HG02973 (cell line): ENCODE measurements around the gene TMEM178B.
"Not testable (repeated sequence)": the region's sequence is repeated elsewhere in the genome, so short reads cannot be mapped to it uniquely, and the experiment has no call there.

ENCODE experiments used
- ATAC-seq: cut with Tn5 transposase; IDR thresholded peaks from one replicate; pipeline ENCODE4 v1.9.1; 2021; ENCODE audit warnings: moderate library complexity; ENCODE audit not compliant: unreplicated experiment

TMEM178B gene

DNA sequence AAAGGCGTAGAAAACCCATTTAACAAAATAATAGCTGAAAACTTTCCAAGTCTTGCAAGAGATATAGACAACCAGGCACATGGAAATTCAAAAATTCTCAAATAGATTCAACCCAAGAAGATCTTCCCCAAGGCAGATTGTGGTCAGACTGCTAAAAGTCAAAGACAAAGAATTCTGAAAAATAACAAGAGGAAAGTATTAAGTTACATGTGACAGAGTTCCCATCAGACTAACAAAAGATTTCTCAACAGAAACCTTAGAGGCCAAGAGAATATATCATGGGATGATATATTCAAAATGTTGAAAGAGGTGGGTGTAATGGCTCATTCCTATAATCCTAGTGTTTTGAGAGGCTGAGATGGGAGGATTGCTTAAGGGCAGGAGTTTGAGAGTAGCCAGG is 59.8 kb downstream of the TMEM178B start:
- no peak for ATAC-seq

- ATAC-seq, result no peak
Observed at GRCh38 chr7:141142058-141142457, 68.2 kb downstream of the TMEM178B start.

- no peak for ATAC-seq
Observed at GRCh38 chr7:141144921-141145629, 71.2 kb downstream of the TMEM178B start.

DNA sequence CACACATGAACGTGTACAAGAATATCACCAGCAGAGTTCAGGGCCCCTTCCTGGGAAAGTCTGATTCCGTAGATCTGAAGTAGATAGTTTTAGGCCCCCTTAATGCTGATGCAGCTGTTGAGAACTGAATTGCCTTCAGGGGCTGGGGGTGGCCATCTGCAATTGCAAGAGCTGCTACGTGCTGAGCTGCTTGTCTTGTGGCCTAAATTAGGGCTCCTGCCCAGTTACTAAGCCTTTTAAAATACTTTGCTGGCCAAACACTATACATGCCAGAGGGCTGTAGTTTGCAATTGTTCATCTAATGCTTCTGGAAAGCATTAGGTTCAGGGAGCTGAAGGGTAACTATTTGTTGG is 71.7 kb downstream of the TMEM178B start:
- ATAC-seq, result no peak

GRCh38 chr7:141147482-141147881 is 73.6 kb downstream of the TMEM178B start:
- no peak for ATAC-seq

- ATAC-seq, result no peak
Observed at GRCh38 chr7:141150465-141150864, 76.6 kb downstream of the TMEM178B start.

DNA sequence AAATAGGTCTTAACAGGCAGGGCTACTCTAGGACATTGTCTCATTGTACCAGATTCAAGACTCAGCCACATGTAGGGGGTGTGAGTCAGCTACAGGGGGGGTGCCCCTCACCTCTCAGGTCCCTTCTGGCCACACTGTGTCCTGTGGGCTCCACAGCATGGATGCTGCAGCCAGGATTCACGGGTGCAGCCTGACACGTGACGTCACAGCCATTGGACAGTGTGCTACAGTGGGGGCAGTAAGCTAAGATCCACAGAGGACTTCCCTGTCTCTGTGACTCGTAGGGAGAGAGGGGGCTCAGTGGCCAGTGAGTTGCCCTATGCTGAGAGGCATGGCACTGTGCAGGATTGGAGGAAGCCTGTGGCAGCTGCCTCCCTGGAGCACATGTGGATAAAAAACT is 77.9 kb downstream of the TMEM178B start:
- no peak for ATAC-seq

GRCh38 chr7:141153231-141153630 is 79.4 kb downstream of the TMEM178B start:
- ATAC-seq, result no peak

- no peak for ATAC-seq
Observed at GRCh38 chr7:141154131-141154732, 80.4 kb downstream of the TMEM178B start.

DNA sequence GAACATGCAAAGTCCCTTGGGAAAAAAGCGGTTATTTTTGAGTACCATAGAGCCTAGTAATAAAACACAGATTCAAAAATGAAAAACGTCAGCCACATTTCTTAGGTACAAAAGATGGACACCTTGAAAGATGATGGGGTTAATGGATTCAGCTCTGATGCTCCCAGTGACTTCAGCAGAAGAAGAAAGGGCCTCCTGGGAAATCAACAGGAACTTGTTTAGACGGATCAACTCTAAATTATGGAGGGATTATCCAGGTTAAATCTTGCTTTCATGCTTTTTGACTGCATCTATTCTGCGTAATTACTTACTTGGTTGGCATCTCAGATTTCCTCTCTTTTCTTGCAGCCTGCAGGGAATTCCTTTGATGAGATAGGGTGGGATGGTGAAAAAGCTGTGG is 82.5 kb downstream of the TMEM178B start:
- no peak for ATAC-seq

DNA sequence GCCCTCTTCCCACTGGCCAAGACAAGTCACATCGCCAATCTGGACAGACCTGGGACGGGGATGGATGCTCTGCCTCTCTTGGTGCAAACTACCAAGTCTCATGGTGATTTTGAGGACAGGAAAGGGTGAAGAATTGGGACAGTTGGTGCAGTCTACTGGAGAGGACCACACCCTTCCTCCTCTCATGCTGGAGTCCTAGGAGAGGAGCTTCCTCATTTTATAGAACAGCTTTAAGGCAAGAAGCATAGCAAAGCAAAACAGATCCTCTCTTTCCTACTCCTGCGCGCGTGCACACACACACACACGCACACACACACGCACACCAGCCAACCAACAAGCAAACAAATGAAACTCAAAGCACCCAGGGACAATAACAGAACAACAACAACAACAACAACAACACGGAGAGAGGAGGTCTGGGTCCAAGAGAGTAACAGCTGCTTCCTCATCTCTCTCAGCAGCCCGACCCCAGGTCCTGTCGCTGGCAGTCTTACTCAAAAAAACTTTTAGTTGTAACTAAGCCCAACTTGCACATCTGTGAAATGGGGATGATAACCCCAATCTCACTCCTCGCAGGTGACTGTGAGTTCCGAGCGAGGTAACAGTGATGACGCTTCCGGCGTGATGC is 83.4 kb downstream of the TMEM178B start:
- no peak for ATAC-seq

DNA sequence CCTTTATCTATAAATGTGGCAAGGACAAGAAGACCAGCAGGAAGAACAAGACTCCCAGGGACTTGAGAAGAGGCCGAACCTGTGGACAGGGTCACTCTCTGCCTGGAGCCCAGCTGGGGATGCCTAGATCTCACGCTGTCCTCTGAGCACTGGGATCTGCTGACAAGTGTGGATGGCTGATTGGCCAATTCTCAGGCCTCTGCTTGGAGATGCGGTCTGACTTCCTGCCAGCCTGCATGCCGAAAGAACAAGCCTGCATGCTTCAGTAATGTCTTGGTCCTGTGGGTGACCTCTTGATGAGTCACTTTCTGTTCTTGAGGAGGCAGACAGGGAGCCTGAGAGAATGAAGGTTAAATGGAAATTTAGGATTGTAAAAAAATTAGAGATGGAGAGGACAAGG is 84.7 kb downstream of the TMEM178B start:
- ATAC-seq, result no peak

DNA sequence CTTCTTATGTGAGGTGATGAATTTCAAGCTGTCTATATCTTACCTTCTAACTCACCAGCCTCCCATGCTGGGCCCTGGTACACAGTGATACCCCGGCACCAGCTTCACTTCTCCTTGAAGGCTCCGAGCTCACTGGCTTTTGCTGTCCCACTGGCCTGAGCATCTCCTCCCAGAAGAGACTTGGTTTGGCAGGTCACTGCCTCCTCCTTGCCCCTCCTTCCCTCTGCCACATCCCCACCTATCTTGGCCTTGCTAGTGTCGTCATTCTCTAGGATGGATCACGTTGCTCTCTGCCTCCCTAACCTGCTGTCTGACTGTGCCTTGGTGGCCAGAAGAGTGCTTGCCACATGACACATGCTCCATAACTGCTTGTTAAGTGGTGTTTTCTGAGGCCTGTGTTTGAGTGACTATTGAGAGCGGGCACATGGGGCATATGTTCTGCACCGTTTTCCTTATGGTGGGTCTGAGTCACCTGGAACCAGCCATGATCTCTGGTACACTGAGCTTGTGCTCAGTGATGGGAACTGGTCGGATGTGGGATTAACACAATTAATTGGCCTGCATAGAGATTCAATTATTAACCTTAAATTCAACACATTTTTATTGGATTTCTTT is 86.5 kb downstream of the TMEM178B start:
- ATAC-seq, result no peak

- ATAC-seq, result no peak
Observed at GRCh38 chr7:141161550-141162535, 88.0 kb downstream of the TMEM178B start.

DNA sequence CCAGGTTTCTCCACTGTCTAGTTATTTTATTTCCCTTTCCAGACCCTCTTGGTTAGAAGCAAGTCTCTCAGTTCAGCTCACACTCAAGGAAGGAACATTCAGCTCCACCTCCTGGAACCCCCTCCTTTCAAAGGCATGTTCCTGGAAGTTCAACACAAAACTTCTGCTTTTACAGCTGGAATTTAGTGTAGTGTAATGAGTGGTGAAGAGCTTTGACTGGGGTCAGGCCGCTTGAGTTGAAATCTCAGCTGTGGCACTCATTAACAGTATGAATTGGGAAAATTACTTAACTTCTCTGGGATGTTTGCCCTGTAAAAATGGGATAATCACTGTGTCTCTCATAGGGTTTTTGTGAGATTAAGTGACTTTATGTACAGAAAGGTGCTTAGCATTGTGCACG is 91.7 kb downstream of the TMEM178B start:
- ATAC-seq, result no peak

DNA sequence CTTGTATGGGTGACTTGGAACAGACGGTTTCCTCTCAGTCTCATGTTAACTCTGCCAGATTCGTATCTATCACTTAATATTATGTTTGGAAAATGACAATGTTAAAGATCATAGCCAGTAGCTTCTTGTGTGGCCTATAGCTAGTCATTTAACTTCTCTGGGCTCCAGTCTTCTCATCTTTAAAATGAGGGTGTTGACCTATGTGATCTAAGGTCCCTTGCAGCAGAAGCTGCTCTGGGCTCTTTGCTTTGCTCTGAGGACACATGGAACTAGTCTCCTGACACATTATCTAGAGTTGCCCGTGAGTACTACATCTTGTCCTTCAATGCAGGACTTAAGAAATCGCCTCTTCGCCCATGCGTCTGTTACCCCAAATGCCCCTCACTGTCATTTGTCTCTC is 93.1 kb downstream of the TMEM178B start:
- ATAC-seq, result no peak

- ATAC-seq, result no peak
Observed at GRCh38 chr7:141167381-141167964, 93.6 kb downstream of the TMEM178B start.

- not testable (repeated sequence) for ATAC-seq
Observed at GRCh38 chr7:141169157-141169556, 95.3 kb downstream of the TMEM178B start.

GRCh38 chr7:141175728-141176127 is 101.9 kb downstream of the TMEM178B start:
- ATAC-seq, result not testable (repeated sequence)

DNA sequence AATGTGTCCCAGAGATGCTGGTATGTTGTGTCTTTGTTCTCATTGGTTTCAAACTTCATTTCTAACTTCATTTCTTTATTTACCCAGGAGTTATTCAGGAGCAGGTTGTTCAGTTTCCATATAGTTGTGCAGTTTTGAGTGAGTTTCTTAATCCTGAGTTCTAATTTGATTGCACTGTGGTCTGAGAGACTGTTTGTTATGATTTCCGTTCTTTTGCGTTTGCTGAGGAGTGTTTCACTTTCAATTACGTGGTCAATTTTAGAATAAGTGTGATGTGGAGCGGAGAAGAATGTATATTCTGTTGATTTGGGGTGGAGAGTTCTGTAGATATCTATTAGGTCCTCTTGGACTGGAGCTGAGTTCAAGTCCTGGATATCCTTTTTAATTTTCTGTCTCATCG is 103.3 kb downstream of the TMEM178B start:
- not testable (repeated sequence) for ATAC-seq
